Gastrocnemius medialis (tissue), 4 donors: Measurements from ENCODE around the gene ABI3. TPM values are rescaled to one million over a fixed set of nuclear protein-coding genes. Genes with fewer than 3 reads are reported as not detected.

ENCODE experiments used
- ATAC-seq, 2 donors: fragments of 150-250 bp; one replicate each; pipeline ENCODE4 v1.9.1; 2016
- DNase-seq, 2 donors: peaks; one replicate each; pipeline ENCODE4 v3.0.0-alpha.2; 2019
- H3K27ac ChIP-seq, 4 donors: fragments of 200-600 bp; sonication (generic); 1 replicate in 1 of 4; 2 replicates in 3 of 4; pipeline ENCODE4 v1.5.1; 2016 to 2018; ENCODE audit warnings: mild to moderate bottlenecking in 2 of 4, moderate library complexity in 1 of 4
- H3K27me3 ChIP-seq, 3 donors: fragments of 200-600 bp; sonication (generic) in 2 of 3; 1 replicate in 1 of 3; 2 replicates in 2 of 3; pipeline versions ENCODE4 v1.5.1 to v1.6.0; 2016 to 2019; ENCODE audit warnings: mild to moderate bottlenecking in 1 of 3, moderate library complexity in 1 of 3
- H3K36me3 ChIP-seq, 2 donors: fragments of 200-600 bp; sonication (generic) in 1 of 2; one replicate each; pipeline ENCODE4 v1.5.1; 2017 to 2018
- H3K4me1 ChIP-seq, 2 donors: fragments of 200-600 bp; sonication (generic) in 1 of 2; one replicate each; pipeline ENCODE4 v1.5.1; 2016 to 2017; ENCODE audit warnings: mild to moderate bottlenecking in 2 of 2
- H3K4me3 ChIP-seq, 4 donors: fragments of 200-600 bp; sonication (generic) in 3 of 4; 1 replicate in 1 of 4; 2 replicates in 3 of 4; pipeline ENCODE4 v1.5.1; 2016 to 2019; ENCODE audit warnings: mild to moderate bottlenecking in 2 of 4
- H3K9me3 ChIP-seq, 3 donors: fragments of 200-600 bp; sonication (generic) in 2 of 3; 1 replicate in 1 of 3; 2 replicates in 2 of 3; pipeline ENCODE4 v1.5.1; 2016 to 2019
- CTCF ChIP-seq, 5 experiments: fragments of 450-650 bp in 3 of 5; fragments of 200-600 bp in 2 of 5; sonication (generic) in 2 of 5; IDR thresholded peaks in 4 of 5; conservative IDR thresholded peaks in 1 of 5; 1 replicate in 4 of 5; 2 replicates in 1 of 5; pipeline ENCODE4 v1.5.1; 2016 to 2019; ENCODE audit warnings: antibody characterized with exemption in 5 of 5, mild to moderate bottlenecking in 3 of 5, moderate library complexity in 3 of 5
- POLR2A ChIP-seq, 2 donors: fragments of 450-650 bp; IDR thresholded peaks; one replicate each; pipeline ENCODE4 v1.6.1; 2017; ENCODE audit warnings: antibody characterized with exemption in 2 of 2, mild to moderate bottlenecking in 2 of 2, moderate library complexity in 2 of 2
- in situ Hi-C, 4 donors: fragments of 200-750 bp; cut with MboI; loops; one replicate each; pipeline versions ENCODE4 v1.15.0 to v1.8.0; 2017; ENCODE audit warnings: low sequenced_read_pairs in 4 of 4
- intact Hi-C: fragments of 100-400 bp; cut with DNase I; formaldehyde crosslinking; loops from one replicate; pipeline ENCODE4 v1.15.1; 2023; ENCODE audit warnings: low total_unique reads
- total RNA-seq, 4 donors: library from RNA; depleted of rRNA; stranded (reverse); fragments of >200 nt; gene quantifications; one replicate each; pipeline versions ENCODE4 v1.1.0 to v1.2.3, GENCODE V29; 2016

The ABI3 gene
- total RNA-seq, 4 donors from 2014 or later: 1.2 to 2.6 (median 2.4) TPM

GRCh38 chr17:49241692-49242397 is 31.3 kb downstream of the ABI3 start:
- Histone ChIP-seq H3K4me1 (no peaks in the 10 kb centered on the region), H3K9me3 (no peaks in the 10 kb centered on the region), H3K4me3 (no peak overlapping the region), H3K27ac (no peak overlapping the region), H3K27me3 (no peaks in the 10 kb centered on the region), H3K36me3 (no peaks in the 10 kb centered on the region)
- ATAC-seq (no peak), DNase-seq (no peak)
- in situ Hi-C loops: no loop called here
- intact Hi-C loops: no loop called here
- TF ChIP-seq POLR2A (IDR thresholded peaks at IDR 0.05): no peak
- TF ChIP-seq CTCF (IDR thresholded peaks at IDR 0.05 in 4 of 5, conservative IDR thresholded peaks at IDR 0.05 in 1 of 5): no peak

- Histone ChIP-seq H3K27ac (no peak overlapping the region), H3K27me3 (no peaks in the 10 kb centered on the region), H3K36me3 (no peaks in the 10 kb centered on the region), H3K4me3 (no peak overlapping the region), H3K4me1 (no peaks in the 10 kb centered on the region), H3K9me3 (no peaks in the 10 kb centered on the region)
- TF ChIP-seq CTCF (IDR thresholded peaks at IDR 0.05 in 4 of 5, conservative IDR thresholded peaks at IDR 0.05 in 1 of 5) (no peak), POLR2A (IDR thresholded peaks at IDR 0.05) (no peak)
- no peak for DNase-seq
- ATAC-seq: no peak
- in situ Hi-C loops (no loop called here), intact Hi-C loops (no loop called here)
These were observed 32.3 kb downstream of the ABI3 start for GRCh38 chr17:49242813-49243212.

GRCh38 chr17:49244839-49245238 is 34.3 kb downstream of the ABI3 start:
- no peak for ATAC-seq
- Histone ChIP-seq H3K4me3 (no peak overlapping the region), H3K36me3 (no peaks in the 10 kb centered on the region), H3K4me1 (peaks cover 7 to 10% of the 10 kb centered on the region in 2 donors), H3K9me3 (no peaks in the 10 kb centered on the region), H3K27me3 (no peaks in the 10 kb centered on the region), H3K27ac (no peak overlapping the region)
- TF ChIP-seq POLR2A (IDR thresholded peaks at IDR 0.05): no peak
- no peak for TF ChIP-seq CTCF (IDR thresholded peaks at IDR 0.05 in 4 of 5, conservative IDR thresholded peaks at IDR 0.05 in 1 of 5)
- DNase-seq: no peak
- intact Hi-C loops: no loop called here
- in situ Hi-C loops: no loop called here

- in situ Hi-C loops (no loop called here), intact Hi-C loops (no loop called here)
- peaks cover 7 to 10% of the 10 kb centered on the region in 2 donors for H3K4me1 ChIP-seq
- no peak overlapping the region for H3K27ac ChIP-seq
- no peaks in the 10 kb centered on the region for H3K27me3 ChIP-seq
- DNase-seq: no peak
- ATAC-seq: no peak
- no peaks in the 10 kb centered on the region for H3K36me3 ChIP-seq
- no peak for TF ChIP-seq POLR2A (IDR thresholded peaks at IDR 0.05)
- no peaks in the 10 kb centered on the region for H3K9me3 ChIP-seq
- H3K4me3 ChIP-seq: no peak overlapping the region
These were observed 37.4 kb downstream of the ABI3 start for GRCh38 chr17:49247944-49248343.

GRCh38 chr17:49249292-49249794 is 38.8 kb downstream of the ABI3 start:
- no peak overlapping the region for H3K27ac ChIP-seq
- no peak overlapping the region for H3K4me3 ChIP-seq
- no peaks in the 10 kb centered on the region for H3K9me3 ChIP-seq
- no peaks in the 10 kb centered on the region for H3K27me3 ChIP-seq
- peaks cover 7 to 10% of the 10 kb centered on the region in 2 donors for H3K4me1 ChIP-seq
- DNase-seq (peak; percentile 10 to 43), ATAC-seq (peak in 1 of 2 donors; percentile 53)
- in situ Hi-C loops: no loop called here
- no peak for TF ChIP-seq CTCF (IDR thresholded peaks at IDR 0.05 in 4 of 5, conservative IDR thresholded peaks at IDR 0.05 in 1 of 5)
- no peak for TF ChIP-seq POLR2A (IDR thresholded peaks at IDR 0.05)
- intact Hi-C loops: no loop called here
- H3K36me3 ChIP-seq: no peaks in the 10 kb centered on the region
